H1 (cell line): ENCODE data around the gene CAMKK2. TPM values are rescaled to one million over a fixed set of nuclear protein-coding genes. Genes with fewer than 3 reads are reported as not detected.

Experiments
- CTCF ChIA-PET: fragments of 300-600 bp; sonication (Branson Sonifier 250); formaldehyde crosslinking; loops from one replicate; lab custom pipeline; 2021; ENCODE audit not compliant: partially characterized antibody; lab: Charles Lee
- POLR2A ChIA-PET: fragments of 300-600 bp; sonication (Branson Sonifier 250); formaldehyde crosslinking; loops from one replicate; lab custom pipeline; 2021; ENCODE audit warnings: inconsistent platforms; ENCODE audit not compliant: partially characterized antibody; lab: Charles Lee
- DNase-seq, 2 experiments: peaks; one replicate each; pipeline versions ENCODE4 v3.0.0 to v3.0.0-alpha.2; 2010 to 2022; ENCODE audit warnings: low spot score in 2 of 2, low read depth in 1 of 2, mixed read lengths in 1 of 2
- FAIRE-seq: peaks from 2 replicates; lab custom pipeline; 2011; peaks lifted over from hg19 to GRCh38; lab: Jason Lieb, UNC
- H2AFZ ChIP-seq: 2 replicates; pipeline ENCODE4 v1.8.1; 2012; ENCODE audit warnings: low read length, inconsistent platforms
- H2AK5ac ChIP-seq: 2 replicates; pipeline ENCODE4 v1.6.1; 2013; ENCODE audit warnings: low read depth, low read length
- H2BK120ac ChIP-seq: replicated peaks from 2 replicates; pipeline ENCODE3; 2013; ENCODE audit warnings: low read depth, low read length, inconsistent platforms
- H2BK12ac ChIP-seq: 2 replicates; pipeline ENCODE4 v1.6.1; 2013; ENCODE audit warnings: low read depth, low read length
- H2BK15ac ChIP-seq: 2 replicates; pipeline ENCODE4 v1.6.1; 2013; ENCODE audit warnings: low read length
- H2BK20ac ChIP-seq: 2 replicates; pipeline ENCODE4 v1.6.1; 2013; ENCODE audit warnings: low read length
- H2BK5ac ChIP-seq: 2 replicates; pipeline ENCODE4 v1.6.1; 2013; ENCODE audit warnings: low read depth, low read length
- H3K14ac ChIP-seq: 2 replicates; pipeline ENCODE4 v1.6.1; 2013; ENCODE audit warnings: inconsistent platforms; ENCODE audit not compliant: insufficient read length
- H3K18ac ChIP-seq: 2 replicates; pipeline ENCODE4 v1.6.1; 2013; ENCODE audit warnings: low read length; ENCODE audit errors: extremely low read depth
- H3K23ac ChIP-seq: 2 replicates; pipeline ENCODE4 v1.6.1; 2013; ENCODE audit warnings: inconsistent platforms; ENCODE audit not compliant: insufficient read length
- H3K23me2 ChIP-seq: 2 replicates; pipeline ENCODE4 v1.6.1; 2013; ENCODE audit warnings: low read depth, low read length
- H3K27ac ChIP-seq: 2 replicates; pipeline ENCODE4 v1.6.1; 2011; ENCODE audit warnings: low read depth, low read length, inconsistent platforms
- H3K27me3 ChIP-seq, 4 experiments: replicated peaks in 1 of 4; 1 replicate in 1 of 4; 2 replicates in 3 of 4; pipeline versions ENCODE4 v1.6.1 to v1.8.1; 2011 to 2013; ENCODE audit warnings: low read length in 3 of 4, mild to moderate bottlenecking in 3 of 4, inconsistent platforms in 2 of 4, mixed read lengths in 2 of 4, moderate library complexity in 1 of 4; ENCODE audit not compliant: control insufficient read depth in 3 of 4, insufficient read depth in 3 of 4; ENCODE audit errors: extremely low read depth in 1 of 4
- H3K36me3 ChIP-seq, 4 experiments: 2 replicates each; pipeline versions ENCODE4 v1.6.1 to v1.8.1; 2011 to 2013; ENCODE audit warnings: mild to moderate bottlenecking in 4 of 4, low read length in 3 of 4, moderate library complexity in 2 of 4, control low read depth in 1 of 4, inconsistent platforms in 1 of 4; ENCODE audit not compliant: insufficient read depth in 4 of 4, control insufficient read depth in 2 of 4
- H3K4ac ChIP-seq: replicated peaks from 2 replicates; pipeline ENCODE3; 2013; ENCODE audit warnings: low read length, low read depth, mixed read lengths, inconsistent platforms; ENCODE audit not compliant: insufficient read length
- H3K4me1 ChIP-seq, 4 experiments: replicated peaks in 1 of 4; 1 replicate in 1 of 4; 2 replicates in 3 of 4; pipeline versions ENCODE4 v1.6.1 to v1.8.1; 2011 to 2013; ENCODE audit warnings: low read length in 3 of 4, inconsistent platforms in 2 of 4, mixed read lengths in 1 of 4; ENCODE audit not compliant: insufficient read depth in 4 of 4, control insufficient read depth in 3 of 4
- H3K4me2 ChIP-seq, 2 experiments: 2 replicates each; pipeline versions ENCODE4 v1.6.1 to v1.8.1; 2011 to 2013; ENCODE audit warnings: low read depth in 2 of 2, low read length in 2 of 2, control low read depth in 1 of 2, inconsistent platforms in 1 of 2, mild to moderate bottlenecking in 1 of 2; ENCODE audit not compliant: insufficient read depth in 1 of 2
- H3K4me3 ChIP-seq, 4 experiments: fragments of 200-600, 300-600 bp in 1 of 4; sonication (generic), shearing (Covaris generic), sonication (Bioruptor Twin) in 1 of 4; 2 replicates each; pipeline versions ENCODE4 v1.5.1 to v1.8.1; 2011 to 2016; ENCODE audit warnings: low read length in 4 of 4, low read depth in 3 of 4, control low read depth in 2 of 4, inconsistent platforms in 2 of 4, mild to moderate bottlenecking in 2 of 4, mixed read lengths in 1 of 4, moderate library complexity in 1 of 4; ENCODE audit not compliant: insufficient read depth in 2 of 4; ENCODE audit errors: extremely low read depth in 1 of 4
- H3K56ac ChIP-seq: replicated peaks from 2 replicates; pipeline ENCODE3; 2013; ENCODE audit warnings: low read depth, mild to moderate bottlenecking, mixed read lengths, low read length, inconsistent platforms; ENCODE audit not compliant: insufficient read length
- H3K79me1 ChIP-seq: 2 replicates; pipeline ENCODE4 v1.6.1; 2013; ENCODE audit warnings: low read depth, low read length, control low read depth
- H3K79me2 ChIP-seq, 2 experiments: 2 replicates each; pipeline versions ENCODE4 v1.6.1 to v1.8.1; 2012 to 2013; ENCODE audit warnings: low read length in 2 of 2, mild to moderate bottlenecking in 2 of 2, inconsistent platforms in 1 of 2; ENCODE audit not compliant: insufficient read depth in 2 of 2, control insufficient read depth in 1 of 2
- H3K9ac ChIP-seq, 4 experiments: replicated peaks in 1 of 4; 1 replicate in 1 of 4; 2 replicates in 3 of 4; pipeline versions ENCODE4 v1.6.1 to v1.8.1; 2011 to 2013; ENCODE audit warnings: low read depth in 3 of 4, low read length in 3 of 4, control low read depth in 2 of 4, mild to moderate bottlenecking in 2 of 4, moderate library complexity in 2 of 4, inconsistent platforms in 1 of 4; ENCODE audit errors: extremely low read depth in 1 of 4
- H3K9me3 ChIP-seq, 2 experiments: 2 replicates each; pipeline versions ENCODE4 v1.6.1 to v1.8.1; 2012 to 2013; ENCODE audit warnings: mild to moderate bottlenecking in 2 of 2, moderate library complexity in 2 of 2, control low read depth in 1 of 2, inconsistent platforms in 1 of 2, low read depth in 1 of 2, low read length in 1 of 2, mixed read lengths in 1 of 2; ENCODE audit not compliant: insufficient read depth in 2 of 2
- H4K20me1 ChIP-seq, 2 experiments: replicated peaks in 1 of 2; 2 replicates each; pipeline versions ENCODE3 to v1.8.1; 2011 to 2013; ENCODE audit warnings: inconsistent platforms in 2 of 2, low read length in 2 of 2, mild to moderate bottlenecking in 1 of 2; ENCODE audit not compliant: insufficient read depth in 2 of 2, control insufficient read depth in 1 of 2
- H4K5ac ChIP-seq: 2 replicates; pipeline ENCODE4 v1.6.1; 2013; ENCODE audit warnings: low read length, low read depth, mixed read lengths, inconsistent platforms; ENCODE audit not compliant: insufficient read length
- H4K8ac ChIP-seq: 2 replicates; pipeline ENCODE4 v1.8.0; 2013; ENCODE audit warnings: mild to moderate bottlenecking, moderate library complexity, low read length, inconsistent platforms; ENCODE audit not compliant: insufficient read depth; ENCODE audit errors: extremely low read depth
- H4K91ac ChIP-seq: replicated peaks from 2 replicates; pipeline ENCODE3; 2013; ENCODE audit warnings: low read length, mixed read lengths, inconsistent platforms; ENCODE audit not compliant: insufficient read length
- CEBPB ChIP-seq: IDR thresholded peaks from 2 replicates; pipeline ENCODE4 v1.6.1; 2012; ENCODE audit warnings: low read depth, low read length
- KDM1A ChIP-seq: fragments of 200-600, 300-600 bp; sonication (generic); IDR thresholded peaks from 2 replicates; pipeline ENCODE4 v1.7.1; 2016; ENCODE audit warnings: mild to moderate bottlenecking, low read length, borderline replicate concordance
- WGBS, 2 experiments: shearing (Covaris generic) in 1 of 2; methylation state at CpG; one replicate each; pipeline versions ENCODE4 v1.1.6 to v1.1.7; 2013 to 2015; ENCODE audit warnings: low lambda C conversion rate in 2 of 2, mixed read lengths in 2 of 2, inconsistent platforms in 1 of 2, low coverage in 1 of 2, missing lambda C conversion rate in 1 of 2; ENCODE audit not compliant: insufficient replicate concordance in 2 of 2, insufficient coverage in 1 of 2, insufficient read length in 1 of 2; ENCODE audit errors: extremely low coverage in 1 of 2, missing lambda C conversion rate in 1 of 2; 5-methylcytosine and 5-hydroxymethylcytosine counted together
- polyA plus RNA-seq, 7 experiments: library from polyadenylated mRNA; depleted of rRNA in 3 of 7; stranded (reverse) in 5 of 7; unstranded in 2 of 7; fragments of >200 nt in 5 of 7; fragments of 200-250 nt in 2 of 7; gene quantifications; 1 replicate in 5 of 7; 2 replicates in 1 of 7; 4 replicates in 1 of 7; pipeline versions ENCODE4 v1.2.1 to v1.2.3, GENCODE V29; 2011 to 2013; ENCODE audit warnings: missing spikeins in 2 of 7, mixed read lengths in 2 of 7
- total RNA-seq: library from RNA; stranded (reverse); fragmentation: NEBNext Ultra II Directional; extraction: Animal tissue kit (Norgen Biotek cat#: 25700); gene quantifications from 2 replicates; pipeline ENCODE4 v1.2.1, GENCODE V29; 2021

The CAMKK2 gene
- total and polyA plus RNA-seq, 2 of the 8 experiments (the other 6 are each of a cell fraction or from before 2014, with no cell fraction given): 29.6 to 30.6 TPM

DNA sequence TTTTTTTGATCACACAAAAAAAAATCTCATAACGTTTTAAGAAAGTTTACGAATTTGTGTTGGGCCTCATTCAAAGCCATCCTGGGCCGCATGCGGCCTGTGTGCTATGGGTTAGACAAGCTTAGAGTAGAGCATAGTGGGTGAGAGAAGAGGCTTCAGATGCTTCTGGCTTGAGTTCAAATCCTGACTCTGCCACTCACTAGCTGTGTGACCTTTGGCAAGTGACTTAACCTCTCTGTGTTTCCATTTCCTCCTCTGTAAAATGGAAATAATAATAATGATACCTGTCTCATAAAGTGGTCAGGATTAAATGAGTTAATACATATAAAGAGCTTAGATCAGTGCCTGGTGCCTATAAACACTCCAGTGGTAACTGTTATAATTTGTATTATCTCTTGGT is 80.4 kb downstream of the CAMKK2 start:
- Histone ChIP-seq H3K27me3 (no peaks in the 10 kb centered on the region), H2AFZ (no peak overlapping the region), H2BK12ac (no peak overlapping the region), H3K56ac (no peak overlapping the region), H4K91ac (no peak overlapping the region), H3K23ac (no peak overlapping the region), H3K27ac (no peak overlapping the region), H4K8ac (no peak overlapping the region), H2AK5ac (no peak overlapping the region), H3K18ac (no peak overlapping the region), H2BK120ac (no peak overlapping the region), H2BK5ac (no peak overlapping the region), H3K36me3 (no peaks in the 10 kb centered on the region), H4K5ac (no peak overlapping the region), H3K79me1 (no peaks in the 10 kb centered on the region), H3K14ac (no peak overlapping the region), H2BK15ac (no peak overlapping the region), H3K4me2 (no peak overlapping the region), H4K20me1 (no peaks in the 10 kb centered on the region), H3K23me2 (no peaks in the 10 kb centered on the region; the same call in 1 of the 2 replicates), H2BK20ac (no peak overlapping the region), H3K4ac (no peak overlapping the region), H3K4me3 (no peak overlapping the region), H3K4me1 (peaks cover 0 to under 1% (median 0%) of the 10 kb centered on the region in 4 experiments; a peak in 1 of 7 replicates), H3K79me2 (no peaks in the 10 kb centered on the region), H3K9me3 (no peaks in the 10 kb centered on the region), H3K9ac (no peak overlapping the region)
- no peak for FAIRE-seq
- TF ChIP-seq CEBPB (no peak), KDM1A (0 out of 2 replicates have a peak, but pooled peaks have one; percentile 26)
- 93% methylated on average over 4 of the region's 4 CpGs; no CpG with 5 or more reads in 1 of the 2 experiments for WGBS, 2 experiments
- POLR2A ChIA-PET: no interaction called here
- CTCF ChIA-PET: interaction anchor here (0.6 to 3.6 kb wide), 3 partner anchors 15 to 158 kb away, joined by 3 to 19 read pairs (median 4); no protein-coding TSS in a partner anchor
- DNase-seq: no peak
